Stomach (tissue), 9 donors: Measurements from ENCODE around the gene CRYBG1. TPM values are rescaled to one million over a fixed set of nuclear protein-coding genes. Genes with fewer than 3 reads are reported as not detected.
A peak's percentile ranks its signal among the peaks of the same experiment; 100 is the strongest.

Source experiments
- DNase-seq, 2 donors: peaks; one replicate each; pipeline versions ENCODE4 v3.0.0 to v3.0.0-alpha.2; 2013 to 2019
- H3K27ac ChIP-seq, 5 donors: fragments of 200-600 bp in 4 of 5; sonication (generic) in 4 of 5; one replicate each; pipeline ENCODE4 v1.5.1; 2013 to 2019; ENCODE audit warnings: mild to moderate bottlenecking in 1 of 5, moderate library complexity in 1 of 5
- H3K27me3 ChIP-seq, 3 donors: fragments of 200-600 bp; sonication (generic); one replicate each; pipeline ENCODE4 v1.5.1; 2017 to 2019; ENCODE audit warnings: mixed run types in 1 of 3
- H3K36me3 ChIP-seq, 4 donors: fragments of 200-600 bp; sonication (generic); 1 replicate in 3 of 4; 2 replicates in 1 of 4; pipeline ENCODE4 v1.5.1; 2016 to 2019
- H3K4me1 ChIP-seq, 4 donors: fragments of 200-600 bp; sonication (generic); one replicate each; pipeline ENCODE4 v1.5.1; 2016 to 2019
- H3K4me3 ChIP-seq, 4 donors: fragments of 200-600 bp; sonication (generic) in 3 of 4; one replicate each; pipeline ENCODE4 v1.5.1; 2016 to 2019; ENCODE audit warnings: mild to moderate bottlenecking in 1 of 4
- H3K9me3 ChIP-seq, 4 donors: fragments of 200-600 bp; sonication (generic); one replicate each; pipeline ENCODE4 v1.5.1; 2016 to 2019
- EP300 ChIP-seq: sonication (generic); formaldehyde crosslinking; IDR thresholded peaks from one replicate; pipeline ENCODE4 v1.6.1; 2017; ENCODE audit warnings: antibody characterized with exemption
- POLR2A ChIP-seq, 4 donors: fragments of 450-650 bp; IDR thresholded peaks; one replicate each; pipeline ENCODE4 v1.6.1; 2016; ENCODE audit warnings: antibody characterized with exemption in 4 of 4, control low read depth in 2 of 4, mild to moderate bottlenecking in 1 of 4, moderate library complexity in 1 of 4
- POLR2AphosphoS5 ChIP-seq, 3 donors: sonication (generic); formaldehyde crosslinking; IDR thresholded peaks; one replicate each; pipeline ENCODE4 v1.6.1; 2016; ENCODE audit warnings: antibody characterized with exemption in 3 of 3
- WGBS, 5 donors: extraction: QIAGEN DNeasy Blood & Tissue Kit in 3 of 5; methylation state at CpG; one replicate each; pipeline versions ENCODE4 v1.1.5 to v1.1.7; 2013 to 2018; 5-methylcytosine and 5-hydroxymethylcytosine counted together
- intact Hi-C: fragments of 100-400 bp; cut with DNase I; formaldehyde crosslinking; loops from one replicate; pipeline ENCODE4 v1.15.1; 2023; ENCODE audit warnings: low total_unique reads
- polyA plus RNA-seq, 3 donors: library from polyadenylated mRNA; stranded (reverse); fragments of 200-250 nt; gene quantifications; one replicate each; pipeline ENCODE4 v1.2.3, GENCODE V29; 2013
- total RNA-seq, 5 donors: library from RNA; depleted of rRNA; stranded (reverse); fragments of >200 nt; gene quantifications; one replicate each; pipeline versions ENCODE4 v1.1.0 to v1.2.3, GENCODE V29; 2014 to 2016
- TF ChIP-seq, protein P1 (sequence below), 7 experiments: fragments of 450-650 bp in 4 of 7; fragments of 200-600 bp in 3 of 7; sonication (generic) in 3 of 7; IDR thresholded peaks; one replicate each; pipeline ENCODE4 v1.5.1; 2016 to 2019; ENCODE audit warnings: antibody characterized with exemption in 7 of 7, control low read depth in 2 of 7, mild to moderate bottlenecking in 1 of 7
- donor health status: healthy with polysubstance abuse.
- donor health status: Bipolar disorder and iron deficiency.
- donor health status: healthy.

CRYBG1 gene
- total and polyA plus RNA-seq, 8 donors: 0.45 to 47.2 (median 9.9) TPM

DNA sequence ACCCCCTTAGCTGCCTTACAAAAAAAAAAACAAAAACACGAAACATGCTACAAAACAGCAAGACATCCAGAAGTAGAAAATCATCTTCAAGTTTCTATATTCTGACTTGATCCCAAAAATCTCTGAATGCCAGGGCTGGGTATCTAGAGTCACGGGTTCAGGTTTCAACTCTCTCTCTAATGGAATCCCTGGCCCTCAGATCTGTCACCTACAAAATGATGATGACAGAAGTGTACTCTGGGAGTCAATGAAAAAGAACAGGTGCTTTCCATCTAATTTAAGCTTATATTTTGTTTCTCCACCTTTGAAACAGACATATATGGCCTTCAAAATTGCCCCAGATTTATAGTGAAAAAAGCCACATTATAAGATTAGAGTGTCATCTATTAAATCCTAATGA lies 250.5 kb downstream of the CRYBG1 start:
- H3K27me3 ChIP-seq: no peaks in the 10 kb centered on the region
- no peak overlapping the region for H3K4me3 ChIP-seq
- H3K9me3 ChIP-seq: no peaks in the 10 kb centered on the region
- 66 to 91% (median 84%) methylated on average over 2 of the region's 2 CpGs for WGBS, 5 donors
- intact Hi-C loops: no loop called here
- no peak for TF ChIP-seq EP300
- TF ChIP-seq POLR2AphosphoS5 (IDR thresholded peaks at IDR 0.05): no peak
- TF ChIP-seq, protein P1, sequence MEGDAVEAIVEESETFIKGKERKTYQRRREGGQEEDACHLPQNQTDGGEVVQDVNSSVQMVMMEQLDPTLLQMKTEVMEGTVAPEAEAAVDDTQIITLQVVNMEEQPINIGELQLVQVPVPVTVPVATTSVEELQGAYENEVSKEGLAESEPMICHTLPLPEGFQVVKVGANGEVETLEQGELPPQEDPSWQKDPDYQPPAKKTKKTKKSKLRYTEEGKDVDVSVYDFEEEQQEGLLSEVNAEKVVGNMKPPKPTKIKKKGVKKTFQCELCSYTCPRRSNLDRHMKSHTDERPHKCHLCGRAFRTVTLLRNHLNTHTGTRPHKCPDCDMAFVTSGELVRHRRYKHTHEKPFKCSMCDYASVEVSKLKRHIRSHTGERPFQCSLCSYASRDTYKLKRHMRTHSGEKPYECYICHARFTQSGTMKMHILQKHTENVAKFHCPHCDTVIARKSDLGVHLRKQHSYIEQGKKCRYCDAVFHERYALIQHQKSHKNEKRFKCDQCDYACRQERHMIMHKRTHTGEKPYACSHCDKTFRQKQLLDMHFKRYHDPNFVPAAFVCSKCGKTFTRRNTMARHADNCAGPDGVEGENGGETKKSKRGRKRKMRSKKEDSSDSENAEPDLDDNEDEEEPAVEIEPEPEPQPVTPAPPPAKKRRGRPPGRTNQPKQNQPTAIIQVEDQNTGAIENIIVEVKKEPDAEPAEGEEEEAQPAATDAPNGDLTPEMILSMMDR (IDR thresholded peaks at IDR 0.05): no peak
- no peak for TF ChIP-seq POLR2A (IDR thresholded peaks at IDR 0.05)
- H3K27ac ChIP-seq: no peak overlapping the region
- H3K4me1 ChIP-seq: no peaks in the 10 kb centered on the region
- H3K36me3 ChIP-seq: peaks cover 0 to 16% (median 4%) of the 10 kb centered on the region in 4 donors
- DNase-seq: no peak

DNA sequence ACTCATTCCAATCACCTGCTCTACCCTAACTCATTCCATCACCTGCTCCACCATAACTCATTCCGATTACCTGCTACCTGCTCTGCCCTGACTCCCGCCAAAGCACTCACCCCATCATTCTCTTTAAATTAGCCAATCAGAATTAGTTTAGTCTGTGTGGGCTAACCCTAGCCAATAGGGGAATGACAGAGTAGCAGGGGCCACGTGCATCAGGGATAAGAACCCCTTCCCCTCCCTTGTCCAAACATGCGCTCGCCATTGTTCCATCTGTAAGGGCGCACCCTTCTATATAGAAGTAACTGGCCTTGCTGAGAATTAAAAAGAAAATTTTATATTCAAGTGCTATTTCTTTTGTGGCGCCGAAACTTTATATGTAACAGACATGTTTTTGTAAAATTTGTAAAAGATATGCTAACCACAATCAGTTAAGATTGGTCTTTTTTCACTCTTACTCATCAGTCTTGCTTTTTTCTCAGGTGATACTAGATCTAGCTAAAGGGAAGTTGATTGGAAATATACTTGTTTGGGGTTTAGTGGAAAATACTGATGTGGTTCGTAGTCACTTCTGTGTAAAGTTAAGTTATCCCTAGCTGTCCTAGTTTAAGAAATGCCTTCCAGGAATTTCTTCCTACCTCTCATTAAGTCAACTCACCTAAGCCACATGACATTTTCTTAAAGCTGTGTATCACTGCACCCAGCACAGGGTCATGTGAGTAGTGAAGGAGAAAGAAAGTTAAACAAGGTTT lies 252.3 kb downstream of the CRYBG1 start:
- peak in 1 of 2 donors; percentile 24 for DNase-seq
- H3K27me3 ChIP-seq: no peaks in the 10 kb centered on the region
- intact Hi-C loops: no loop called here
- no peaks in the 10 kb centered on the region for H3K9me3 ChIP-seq
- peaks cover 0 to 16% (median 4%) of the 10 kb centered on the region in 4 donors for H3K36me3 ChIP-seq
- H3K27ac ChIP-seq: peak overlapping the region in 1 of 5 donors; percentile 8
- no peaks in the 10 kb centered on the region for H3K4me1 ChIP-seq
- TF ChIP-seq POLR2A (IDR thresholded peaks at IDR 0.05): no peak
- no peak for TF ChIP-seq POLR2AphosphoS5 (IDR thresholded peaks at IDR 0.05)
- TF ChIP-seq, protein P1 (IDR thresholded peaks at IDR 0.05): no peak
- TF ChIP-seq EP300: no peak
- H3K4me3 ChIP-seq: no peak overlapping the region
- 86 to 93% (median 90%) methylated on average over 9 of the region's 9 CpGs for WGBS, 5 donors

DNA sequence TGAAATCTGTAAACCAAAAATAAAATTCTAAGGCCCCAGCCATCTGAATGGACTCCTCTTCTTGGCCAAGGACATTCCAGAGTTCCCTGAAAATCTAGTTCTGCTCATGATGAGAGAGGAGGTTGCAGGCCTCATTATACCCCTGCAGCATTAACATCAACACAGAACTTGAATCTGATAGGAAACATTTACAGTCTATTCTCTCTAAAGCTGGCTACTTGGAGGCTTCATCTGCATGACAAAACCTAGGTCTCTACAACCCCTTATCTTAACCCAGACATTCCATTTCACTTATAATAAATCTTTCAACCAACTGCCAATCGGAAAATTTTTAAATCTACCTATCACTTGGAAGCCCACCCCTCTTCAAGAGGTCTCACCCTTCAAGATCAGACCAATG lies 253.1 kb downstream of the CRYBG1 start:
- no peak for DNase-seq
- H3K27ac ChIP-seq: no peak overlapping the region
- no peaks in the 10 kb centered on the region for H3K4me1 ChIP-seq
- intact Hi-C loops: no loop called here
- no peaks in the 10 kb centered on the region for H3K9me3 ChIP-seq
- H3K4me3 ChIP-seq: no peak overlapping the region
- peaks cover 0 to 16% (median 4%) of the 10 kb centered on the region in 4 donors for H3K36me3 ChIP-seq
- TF ChIP-seq EP300 (no peak), POLR2A (IDR thresholded peaks at IDR 0.05) (no peak), POLR2AphosphoS5 (IDR thresholded peaks at IDR 0.05) (no peak)
- TF ChIP-seq, protein P1 (IDR thresholded peaks at IDR 0.05): no peak
- no peaks in the 10 kb centered on the region for H3K27me3 ChIP-seq
- WGBS, 5 donors: 88 to 100% (median 91%) methylated on average over 1 of the region's 1 CpG

DNA sequence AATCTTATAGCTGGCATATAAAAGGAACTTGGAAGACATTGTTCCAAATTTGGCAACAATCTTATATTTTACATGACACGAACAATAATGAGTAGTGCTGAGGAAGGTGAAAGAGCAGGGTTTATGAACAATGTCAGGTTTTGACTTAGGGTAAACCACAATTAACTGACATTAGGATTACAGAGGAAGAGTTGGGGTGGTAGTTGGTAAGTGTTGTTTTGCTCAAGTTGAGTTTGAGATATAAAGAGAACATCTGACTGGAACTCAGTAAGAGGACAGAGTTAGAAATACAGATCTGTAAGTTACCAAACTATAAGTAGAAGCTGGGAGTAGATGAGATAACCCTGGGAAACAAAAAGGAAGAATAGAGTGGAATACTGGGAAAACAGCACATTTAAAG lies 253.6 kb downstream of the CRYBG1 start:
- TF ChIP-seq POLR2A (IDR thresholded peaks at IDR 0.05) (no peak), EP300 (no peak), POLR2AphosphoS5 (IDR thresholded peaks at IDR 0.05) (no peak)
- TF ChIP-seq, protein P1 (IDR thresholded peaks at IDR 0.05): no peak
- peaks cover 0 to 16% (median 6%) of the 10 kb centered on the region in 4 donors for H3K36me3 ChIP-seq
- no peak for DNase-seq
- no peaks in the 10 kb centered on the region for H3K27me3 ChIP-seq
- H3K27ac ChIP-seq: no peak overlapping the region
- WGBS, 5 donors: 57 to 77% (median 74%) methylated on average over 1 of the region's 1 CpG
- H3K4me3 ChIP-seq: no peak overlapping the region
- H3K4me1 ChIP-seq: no peaks in the 10 kb centered on the region
- H3K9me3 ChIP-seq: no peaks in the 10 kb centered on the region
- intact Hi-C loops: no loop called here
